ENCODE measurements around the gene SGMS1.
A peak's percentile ranks its signal among the peaks of the same experiment; 100 is the strongest.

GRCh38 chr10:50624866-50625501 lies 1.2 kb upstream of the SGMS1 start:
- TF ChIP-seq CSDC2 (CRISPR knock-in tag; IDR thresholded peaks at IDR 0.05) (no peak), ESRRG (CRISPR knock-in tag; IDR thresholded peaks at IDR 0.05) (no peak), ZFP3 (CRISPR knock-in tag; IDR thresholded peaks at IDR 0.05) (peak; percentile 12; the same call in 1 of the 2 replicates), ISL1 (CRISPR knock-in tag; IDR thresholded peaks at IDR 0.05) (no peak), POU6F1 (CRISPR knock-in tag; IDR thresholded peaks at IDR 0.05; ENCODE audit: borderline replicate concordance, low read depth) (no peak)

Data from SK-N-SH treated with all-trans-retinoic acid at 6 μM for 48 hours (cell line).